SK-N-SH treated with all-trans-retinoic acid at 6 μM for 48 hours (cell line): Measurements from ENCODE around the gene CRLF2.

Experiments used
- ATAC-seq: fragments of 200-7000 bp; cut with Tn5 transposase; 3 replicates; pipeline ENCODE4 v1.9.1; 2020; ENCODE audit warnings: mild to moderate bottlenecking, moderate library complexity
- ARNTL ChIP-seq: fragments of 450-650 bp; formaldehyde crosslinking; IDR thresholded peaks from 2 replicates; pipeline ENCODE4 v1.5.0; 2020; ENCODE audit warnings: low read depth, mild to moderate bottlenecking, moderate library complexity, borderline replicate concordance
- BACH2 ChIP-seq: fragments of 250-450 bp; sonication (Bioruptor Pico); IDR thresholded peaks from 2 replicates; pipeline ENCODE4 v1.9.0; 2021; ENCODE audit warnings: mild to moderate bottlenecking, borderline replicate concordance
- CREB5 ChIP-seq: fragments of 250-450 bp; sonication (Bioruptor Pico); IDR thresholded peaks from 2 replicates; pipeline ENCODE4 v1.5.1; 2020; ENCODE audit warnings: low read depth, mild to moderate bottlenecking, moderate library complexity
- CSRNP3 ChIP-seq: fragments of 250-450 bp; sonication (Bioruptor Pico); IDR thresholded peaks from 2 replicates; pipeline ENCODE4 v1.5.1; 2021; ENCODE audit warnings: mild to moderate bottlenecking, moderate library complexity
- ESRRG ChIP-seq: fragments of 250-450 bp; sonication (Bioruptor Pico); IDR thresholded peaks from 2 replicates; pipeline ENCODE4 v1.6.1; 2021; ENCODE audit warnings: mild to moderate bottlenecking
- GLIS3 ChIP-seq: fragments of 250-450 bp; sonication (Bioruptor Pico); IDR thresholded peaks from 2 replicates; pipeline ENCODE4 v1.5.0; 2020; ENCODE audit warnings: mild to moderate bottlenecking, moderate library complexity
- ISL1 ChIP-seq: fragments of 250-450 bp; sonication (Bioruptor Pico); IDR thresholded peaks from 2 replicates; pipeline ENCODE4 v2.1.2; 2022; ENCODE audit warnings: mild to moderate bottlenecking, moderate library complexity
- PATZ1 ChIP-seq: fragments of 250-450 bp; sonication (Bioruptor Pico); IDR thresholded peaks from 2 replicates; pipeline ENCODE4 v1.8.0; 2020; ENCODE audit warnings: mild to moderate bottlenecking, moderate library complexity, borderline replicate concordance
- POU6F1 ChIP-seq: fragments of 250-450 bp; sonication (Bioruptor Pico); IDR thresholded peaks from 2 replicates; pipeline ENCODE4 v1.8.0; 2021; ENCODE audit warnings: low read depth, mild to moderate bottlenecking, moderate library complexity, borderline replicate concordance
- PPARA ChIP-seq: fragments of 250-450 bp; sonication (Bioruptor Pico); IDR thresholded peaks from 2 replicates; pipeline ENCODE4 v1.5.0; 2020; ENCODE audit warnings: mild to moderate bottlenecking, borderline replicate concordance
- RARB ChIP-seq: fragments of 250-450 bp; sonication (Bioruptor Pico); IDR thresholded peaks from 2 replicates; pipeline ENCODE4 v1.8.0; 2021; ENCODE audit warnings: mild to moderate bottlenecking, moderate library complexity
- TCF4 ChIP-seq: fragments of 250-450 bp; sonication (Bioruptor Pico); IDR thresholded peaks from 2 replicates; pipeline ENCODE4 v1.8.0; 2021; ENCODE audit warnings: mild to moderate bottlenecking, moderate library complexity, borderline replicate concordance
- TOX ChIP-seq: fragments of 250-450 bp; sonication (Bioruptor Pico); IDR thresholded peaks from 2 replicates; pipeline ENCODE4 v1.8.0; 2021; ENCODE audit warnings: mild to moderate bottlenecking, moderate library complexity, borderline replicate concordance
- TSHZ2 ChIP-seq: fragments of 250-450 bp; sonication (Bioruptor Pico); IDR thresholded peaks from 2 replicates; pipeline ENCODE4 v1.5.0; 2020; ENCODE audit warnings: mild to moderate bottlenecking, moderate library complexity
- ZC3H10 ChIP-seq: fragments of 250-450 bp; sonication (Bioruptor Pico); IDR thresholded peaks from 2 replicates; pipeline ENCODE4 v1.5.1; 2021; ENCODE audit warnings: mild to moderate bottlenecking, moderate library complexity
- ZFP3 ChIP-seq: fragments of 250-450 bp; sonication (Bioruptor Pico); IDR thresholded peaks from 2 replicates; pipeline ENCODE4 v1.5.0; 2020; ENCODE audit warnings: mild to moderate bottlenecking, moderate library complexity
- ZFP30 ChIP-seq: fragments of 450-650 bp; formaldehyde crosslinking; IDR thresholded peaks from 2 replicates; pipeline ENCODE4 v1.5.0; 2022; ENCODE audit warnings: mild to moderate bottlenecking, moderate library complexity
- ZNF565 ChIP-seq: fragments of 450-650 bp; formaldehyde crosslinking; conservative IDR thresholded peaks from 2 replicates; pipeline ENCODE4 v1.5.0; 2020; ENCODE audit warnings: low read depth, mild to moderate bottlenecking, moderate library complexity
- ZNF70 ChIP-seq: fragments of 450-650 bp; formaldehyde crosslinking; IDR thresholded peaks from 2 replicates; pipeline ENCODE4 v1.5.0; 2020; ENCODE audit warnings: mild to moderate bottlenecking, moderate library complexity

CRLF2 gene

GRCh38 chrX:1151378-1152077, 60.9 kb downstream of the CRLF2 start:
- no peak for ATAC-seq
- TF ChIP-seq PPARA (CRISPR knock-in tag) (no peak), RARB (no peak), POU6F1 (no peak), GLIS3 (CRISPR knock-in tag) (no peak), ZFP30 (CRISPR knock-in tag) (no peak), CSRNP3 (CRISPR knock-in tag) (no peak), ISL1 (CRISPR knock-in tag) (no peak), ARNTL (CRISPR knock-in tag) (no peak), ZNF70 (CRISPR knock-in tag) (no peak), BACH2 (CRISPR knock-in tag) (no peak), ZNF565 (CRISPR knock-in tag) (no peak), ESRRG (CRISPR knock-in tag) (no peak)

GRCh38 chrX:1150569-1151347, 61.7 kb downstream of the CRLF2 start:
- TF ChIP-seq TCF4 (no peak), PATZ1 (CRISPR knock-in tag) (no peak), ZNF70 (CRISPR knock-in tag) (no peak), RARB (no peak), POU6F1 (no peak), ZFP3 (CRISPR knock-in tag) (no peak), TOX (CRISPR knock-in tag) (no peak), ZC3H10 (CRISPR knock-in tag) (no peak), ISL1 (CRISPR knock-in tag) (no peak), TSHZ2 (CRISPR knock-in tag) (no peak), CREB5 (CRISPR knock-in tag) (no peak)
- no peak for ATAC-seq
